Measurements from ENCODE around the gene CFAP69. TPM values are rescaled to one million over a fixed set of nuclear protein-coding genes. Genes with fewer than 3 reads are reported as not detected.
"Not testable (repeated sequence)": the region's sequence is repeated elsewhere in the genome, so short reads cannot be mapped to it uniquely, and the experiment has no call there.

The CFAP69 gene
- polyA plus RNA-seq, 4 donors: 1.0 to 4.9 (median 4.2) TPM

- WGBS, 3 donors: 0% methylated on average over 37 of the region's 37 CpGs
- no peak for FAIRE-seq
These were observed 101.6 kb downstream of the CFAP69 start, which contains the start of gene GTPBP10 for GRCh38 chr7:90346336-90347125. Gene GTPBP10 (plus strand): TSS chr7:90346716. CDS start chr7:90346742, 26 bp downstream.

GRCh38 chr7:90347759-90348158 is 102.8 kb downstream of the CFAP69 start:
- Histone ChIP-seq H3K36me3 (ENCODE audit: control insufficient read depth in 3 of 3, insufficient read depth in 2 of 3, low read depth in 1 of 3, low read length in 3 of 3) (peaks cover 0 to 2% (median 0%) of the 10 kb centered on the region in 3 donors), H3K27ac (ENCODE audit: low read depth in 1 of 3, low read length in 2 of 3) (no peak overlapping the region), H3K27me3 (ENCODE audit: control insufficient read depth in 3 of 3, insufficient read depth in 3 of 3, low read length in 3 of 3) (no peaks in the 10 kb centered on the region), H3K4me1 (ENCODE audit: control insufficient read depth in 3 of 3, insufficient read depth in 2 of 3, low read depth in 1 of 3, low read length in 2 of 3) (peaks cover 0 to 11% (median 3%) of the 10 kb centered on the region in 3 donors), H3K4me3 (ENCODE audit: low read depth in 1 of 3, low read length in 3 of 3) (peak overlapping the region in 2 of 3 donors; percentile 8 to 23), H3K9me3 (ENCODE audit: control insufficient read depth in 2 of 2, insufficient read depth in 1 of 2, low read depth in 1 of 2, low read length in 1 of 2) (no peaks in the 10 kb centered on the region)
- 50 to 58% (median 54%) methylated on average over 4 of the region's 4 CpGs for WGBS, 3 donors
- no peak for FAIRE-seq
- peak in 1 of 2 donors; percentile 3 for DNase-seq

More at GRCh38 chr7:90346336-90347125, 101.6 kb downstream of the CFAP69 start, which contains the start of gene GTPBP10:
- H3K27ac ChIP-seq (ENCODE audit: low read depth in 1 of 3, low read length in 2 of 3): peak within 1 kb of the TSS; percentile 88 to 98 (median 97)
- no peaks in the 10 kb centered on the region for H3K27me3 ChIP-seq (ENCODE audit: control insufficient read depth in 3 of 3, insufficient read depth in 3 of 3, low read length in 3 of 3)
- H3K36me3 ChIP-seq (ENCODE audit: control insufficient read depth in 3 of 3, insufficient read depth in 2 of 3, low read depth in 1 of 3, low read length in 3 of 3): peaks cover 0 to 2% (median 0%) of the 10 kb centered on the region in 3 donors
- no peaks in the 10 kb centered on the region for H3K9me3 ChIP-seq (ENCODE audit: control insufficient read depth in 2 of 2, insufficient read depth in 1 of 2, low read depth in 1 of 2, low read length in 1 of 2)
- peak within 1 kb of the TSS; percentile 69 to 92 (median 85) for H3K4me3 ChIP-seq (ENCODE audit: low read depth in 1 of 3, low read length in 3 of 3)
- peaks cover 0 to 11% (median 3%) of the 10 kb centered on the region in 3 donors for H3K4me1 ChIP-seq (ENCODE audit: control insufficient read depth in 3 of 3, insufficient read depth in 2 of 3, low read depth in 1 of 3, low read length in 2 of 3)
- peak; percentile 96 to 99 for DNase-seq

- Histone ChIP-seq H3K4me1 (ENCODE audit: control insufficient read depth in 3 of 3, insufficient read depth in 2 of 3, low read depth in 1 of 3, low read length in 2 of 3) (peaks cover 0 to 11% (median 3%) of the 10 kb centered on the region in 3 donors), H3K4me3 (ENCODE audit: low read depth in 1 of 3, low read length in 3 of 3) (no peak overlapping the region), H3K27ac (ENCODE audit: low read depth in 1 of 3, low read length in 2 of 3) (no peak overlapping the region), H3K9me3 (ENCODE audit: control insufficient read depth in 2 of 2, insufficient read depth in 1 of 2, low read depth in 1 of 2, low read length in 1 of 2) (no peaks in the 10 kb centered on the region), H3K27me3 (ENCODE audit: control insufficient read depth in 3 of 3, insufficient read depth in 3 of 3, low read length in 3 of 3) (no peaks in the 10 kb centered on the region), H3K36me3 (ENCODE audit: control insufficient read depth in 3 of 3, insufficient read depth in 2 of 3, low read depth in 1 of 3, low read length in 3 of 3) (peaks cover 0 to 4% (median 2%) of the 10 kb centered on the region in 3 donors)
- 79 to 90% (median 85%) methylated on average over 4 of the region's 4 CpGs for WGBS, 3 donors
- no peak for DNase-seq
- FAIRE-seq: no peak
These were observed 104.3 kb downstream of the CFAP69 start for GRCh38 chr7:90349305-90349704.

- H3K27me3 ChIP-seq (ENCODE audit: control insufficient read depth in 3 of 3, insufficient read depth in 3 of 3, low read length in 3 of 3); H3K36me3 ChIP-seq (ENCODE audit: control insufficient read depth in 3 of 3, insufficient read depth in 2 of 3, low read depth in 1 of 3, low read length in 3 of 3); H3K9me3 ChIP-seq (ENCODE audit: control insufficient read depth in 2 of 2, insufficient read depth in 1 of 2, low read depth in 1 of 2, low read length in 1 of 2); FAIRE-seq; H3K27ac ChIP-seq (ENCODE audit: low read depth in 1 of 3, low read length in 2 of 3); DNase-seq; H3K4me3 ChIP-seq (ENCODE audit: low read depth in 1 of 3, low read length in 3 of 3): not testable (repeated sequence)
- 93 to 98% (median 98%) methylated on average over 3 of the region's 3 CpGs for WGBS, 3 donors
- peaks cover 0 to 11% (median 3%) of the 10 kb centered on the region in 3 donors for H3K4me1 ChIP-seq (ENCODE audit: control insufficient read depth in 3 of 3, insufficient read depth in 2 of 3, low read depth in 1 of 3, low read length in 2 of 3)
These were observed 105.1 kb downstream of the CFAP69 start for GRCh38 chr7:90350032-90350431.

- FAIRE-seq: no peak
- peaks cover 0 to 9% (median 2%) of the 10 kb centered on the region in 3 donors for H3K36me3 ChIP-seq (ENCODE audit: control insufficient read depth in 3 of 3, insufficient read depth in 2 of 3, low read depth in 1 of 3, low read length in 3 of 3)
- no peaks in the 10 kb centered on the region for H3K9me3 ChIP-seq (ENCODE audit: control insufficient read depth in 2 of 2, insufficient read depth in 1 of 2, low read depth in 1 of 2, low read length in 1 of 2)
- H3K27ac ChIP-seq (ENCODE audit: low read depth in 1 of 3, low read length in 2 of 3): no peak overlapping the region
- peaks cover 0 to 7% (median 0%) of the 10 kb centered on the region in 3 donors for H3K4me1 ChIP-seq (ENCODE audit: control insufficient read depth in 3 of 3, insufficient read depth in 2 of 3, low read depth in 1 of 3, low read length in 2 of 3)
- DNase-seq: no peak
- H3K4me3 ChIP-seq (ENCODE audit: low read depth in 1 of 3, low read length in 3 of 3): no peak overlapping the region
- no peaks in the 10 kb centered on the region for H3K27me3 ChIP-seq (ENCODE audit: control insufficient read depth in 3 of 3, insufficient read depth in 3 of 3, low read length in 3 of 3)
These were observed 107.0 kb downstream of the CFAP69 start for GRCh38 chr7:90351987-90352386.

Other genes with a start within 250 kb of the CFAP69 start
- 10 to 100 TPM in 2 of 4 donors, 1 to 10 TPM in 1, under 1 TPM in 1; 0.67 to 25.4 (median 8.1) TPM for gene STEAP1, start 90.7 kb upstream of the CFAP69 start, polyA plus RNA-seq
- gene STEAP2, start 33.4 kb upstream of the CFAP69 start, polyA plus RNA-seq: 10 to 100 TPM in 1 of 4 donors, 1 to 10 TPM in 3; 2.2 to 16.0 (median 4.5) TPM
- under 1 TPM in 1 of 4 donors, not detected in 3; 0.04 TPM for gene FAM237B, start 76.1 kb downstream of the CFAP69 start, polyA plus RNA-seq
- 10 to 100 TPM in 2 of 4 donors, 1 to 10 TPM in 2; 5.4 to 21.6 (median 11.1) TPM for gene GTPBP10, start 101.5 kb downstream of the CFAP69 start, polyA plus RNA-seq
- gene CLDN12, start 158.3 kb downstream of the CFAP69 start, polyA plus RNA-seq: 10 to 100 TPM in 3 of 4 donors, 1 to 10 TPM in 1; 9.7 to 39.9 (median 22.0) TPM
- not detected for gene PTTG1IP2, start 224.5 kb downstream of the CFAP69 start, polyA plus RNA-seq

All from small intestine (tissue), 7 donors.